ENCODE results near the gene LCMT2. TPM values are rescaled to one million over a fixed set of nuclear protein-coding genes. Genes with fewer than 3 reads are reported as not detected.

The LCMT2 gene
- total and polyA plus RNA-seq, 10 of the 15 experiments (the other 5 are each of a cell fraction or from before 2014, with no cell fraction given) = 2.1 to 17.2 (median 14.9) TPM

DNA sequence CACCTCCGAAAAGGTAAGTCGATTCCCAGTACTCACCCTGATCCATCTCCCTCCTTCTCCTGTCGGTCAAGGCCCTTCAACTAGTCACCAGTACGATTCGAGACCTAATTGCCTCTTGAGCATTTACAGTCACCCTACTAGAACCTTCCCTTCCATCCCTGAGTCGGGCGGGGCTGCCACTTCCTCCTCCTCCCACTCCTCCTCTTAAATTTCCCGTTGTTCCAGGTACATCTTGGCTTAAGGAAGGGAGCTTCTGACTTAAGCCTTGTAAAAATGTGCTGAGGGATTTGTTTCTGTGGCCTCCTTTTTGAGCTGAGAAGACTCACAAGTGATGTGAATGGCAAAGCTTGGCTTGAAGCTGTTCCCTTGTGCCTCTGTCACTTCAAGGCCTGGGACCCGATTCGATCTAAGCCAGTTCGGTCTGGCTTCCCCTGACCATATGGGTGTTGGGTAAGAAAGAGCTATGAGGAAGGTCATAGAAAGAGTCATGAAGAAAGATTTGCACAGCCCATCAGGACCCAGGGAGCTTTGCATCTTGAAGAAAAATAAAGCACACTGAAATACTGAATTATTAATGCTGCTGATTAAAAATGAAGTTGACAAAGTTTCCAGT lies 28.1 kb downstream of the LCMT2 start, which contains the start of gene TGM7:
Gene TGM7 (minus strand): TSS at position 51 of the 613 bp plus-strand sequence.
- no peak within 1 kb of the TSS for H2AFZ ChIP-seq (ENCODE audit: control insufficient read depth, low read depth, low read length)
- no peak within 1 kb of the TSS for H3K4me2 ChIP-seq (ENCODE audit: control insufficient read depth, insufficient read depth)
- WGBS (ENCODE audit: insufficient coverage, insufficient replicate concordance, low lambda C conversion rate, missing lambda C conversion rate) = 37% methylated on average over 11 of the region's 11 CpGs
- H3K79me2 ChIP-seq (ENCODE audit: control insufficient read depth, insufficient read depth, low read length) = no peaks in the 10 kb centered on the region
- no peaks in the 10 kb centered on the region for H3K4me1 ChIP-seq (ENCODE audit: control insufficient read depth, insufficient read depth, low read length)
- H3K9me3 ChIP-seq (replicated peaks; ENCODE audit: control insufficient read depth, insufficient read depth, low read length) = no peaks in the 10 kb centered on the region
- no TSS peak for BruUV-seq (replicated peaks)
- H3K9ac ChIP-seq (ENCODE audit: control insufficient read depth, insufficient read depth, low read length) = no peak within 1 kb of the TSS
- TF ChIP-seq NR2C1 (IDR thresholded peaks at IDR 0.05) = no peak
- TF ChIP-seq NKRF (conservative IDR thresholded peaks at IDR 0.05) = no peak
- no peaks in the 10 kb centered on the region; a peak in 2 of 4 replicates for H3K27me3 ChIP-seq (replicated peaks in 1 of 2; ENCODE audit: control insufficient read depth in 2 of 2, insufficient read depth in 2 of 2, low read length in 1 of 2)
- H3K27ac ChIP-seq (ENCODE audit: control insufficient read depth, insufficient read depth) = no peak within 1 kb of the TSS
- ChIA-PET CTCF (interaction anchor here (1.1 to 1.4 kb wide), 2 partner anchors 17 to 77 kb away, joined by 5 to 7 read pairs; no protein-coding TSS in a partner anchor), POLR2A (no interaction called here), RAD21 (ENCODE audit: unreplicated experiment) (no interaction called here), SMC1A (ENCODE audit: uncharacterized antibody, unreplicated experiment) (no interaction called here)
- intact Hi-C loops (cut with micrococcal nuclease; ENCODE audit: unreplicated experiment) = no loop called here
- no peaks in the 10 kb centered on the region for H4K20me1 ChIP-seq (ENCODE audit: control insufficient read depth, insufficient read depth)
- no peak for FAIRE-seq
- no peak for ATAC-seq
- in situ Hi-C loops (cut with MboI) = no loop called here
- H3K36me3 ChIP-seq (ENCODE audit: control insufficient read depth in 2 of 2, insufficient read depth in 2 of 2, low read length in 1 of 2) = no peaks in the 10 kb centered on the region
- DNase-seq (ENCODE audit: low read depth, low spot score) = no peak
- H3K4me3 ChIP-seq = no peak within 1 kb of the TSS

DNA sequence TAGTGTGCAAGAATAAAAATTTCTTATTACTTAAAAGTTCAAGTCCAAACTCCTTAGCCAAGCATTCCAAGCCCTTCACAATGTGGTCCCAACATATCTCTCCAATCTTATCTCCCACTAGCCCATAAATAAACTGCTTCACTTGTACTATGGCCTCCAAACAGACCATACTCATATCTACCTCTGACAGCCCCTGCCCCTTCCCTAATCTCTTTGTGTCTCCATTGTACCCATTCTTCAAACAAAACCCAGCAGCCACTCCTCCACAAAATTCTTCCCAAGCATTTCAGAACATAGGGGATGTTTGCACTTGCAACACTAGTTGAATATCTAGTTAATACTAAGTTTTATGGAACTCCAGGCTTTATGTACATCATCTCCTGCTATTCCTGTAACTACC lies 30.5 kb downstream of the LCMT2 start:
- Histone ChIP-seq H3K9me3 (replicated peaks; ENCODE audit: control insufficient read depth, insufficient read depth, low read length) (no peaks in the 10 kb centered on the region), H3K27ac (ENCODE audit: control insufficient read depth, insufficient read depth) (no peak overlapping the region), H4K20me1 (ENCODE audit: control insufficient read depth, insufficient read depth) (no peaks in the 10 kb centered on the region), H3K36me3 (ENCODE audit: control insufficient read depth in 2 of 2, insufficient read depth in 2 of 2, low read length in 1 of 2) (no peaks in the 10 kb centered on the region), H3K9ac (ENCODE audit: control insufficient read depth, insufficient read depth, low read length) (no peak overlapping the region), H3K4me3 (no peak overlapping the region), H3K79me2 (ENCODE audit: control insufficient read depth, insufficient read depth, low read length) (no peaks in the 10 kb centered on the region), H3K4me2 (ENCODE audit: control insufficient read depth, insufficient read depth) (no peak overlapping the region), H3K27me3 (replicated peaks in 1 of 2; ENCODE audit: control insufficient read depth in 2 of 2, insufficient read depth in 2 of 2, low read length in 1 of 2) (no peaks in the 10 kb centered on the region; a peak in 2 of 4 replicates), H3K4me1 (ENCODE audit: control insufficient read depth, insufficient read depth, low read length) (no peaks in the 10 kb centered on the region), H2AFZ (ENCODE audit: control insufficient read depth, low read depth, low read length) (no peak overlapping the region)
- intact Hi-C loops (cut with micrococcal nuclease; ENCODE audit: unreplicated experiment) (no loop called here), in situ Hi-C loops (cut with MboI) (no loop called here)
- POLR2A ChIA-PET = no interaction called here
- no TSS peak for BruUV-seq (replicated peaks)
- CTCF ChIA-PET = no interaction called here
- RAD21 ChIA-PET (ENCODE audit: unreplicated experiment) = no interaction called here
- SMC1A ChIA-PET (ENCODE audit: uncharacterized antibody, unreplicated experiment) = no interaction called here
- ATAC-seq (no peak), DNase-seq (ENCODE audit: low read depth, low spot score) (no peak), FAIRE-seq (no peak)
- no peak for TF ChIP-seq MXI1 (IDR thresholded peaks at IDR 0.05; ENCODE audit: low read depth, low read length)
- TF ChIP-seq IKZF1 (conservative IDR thresholded peaks at IDR 0.05) = no peak
- TF ChIP-seq, protein P1, sequence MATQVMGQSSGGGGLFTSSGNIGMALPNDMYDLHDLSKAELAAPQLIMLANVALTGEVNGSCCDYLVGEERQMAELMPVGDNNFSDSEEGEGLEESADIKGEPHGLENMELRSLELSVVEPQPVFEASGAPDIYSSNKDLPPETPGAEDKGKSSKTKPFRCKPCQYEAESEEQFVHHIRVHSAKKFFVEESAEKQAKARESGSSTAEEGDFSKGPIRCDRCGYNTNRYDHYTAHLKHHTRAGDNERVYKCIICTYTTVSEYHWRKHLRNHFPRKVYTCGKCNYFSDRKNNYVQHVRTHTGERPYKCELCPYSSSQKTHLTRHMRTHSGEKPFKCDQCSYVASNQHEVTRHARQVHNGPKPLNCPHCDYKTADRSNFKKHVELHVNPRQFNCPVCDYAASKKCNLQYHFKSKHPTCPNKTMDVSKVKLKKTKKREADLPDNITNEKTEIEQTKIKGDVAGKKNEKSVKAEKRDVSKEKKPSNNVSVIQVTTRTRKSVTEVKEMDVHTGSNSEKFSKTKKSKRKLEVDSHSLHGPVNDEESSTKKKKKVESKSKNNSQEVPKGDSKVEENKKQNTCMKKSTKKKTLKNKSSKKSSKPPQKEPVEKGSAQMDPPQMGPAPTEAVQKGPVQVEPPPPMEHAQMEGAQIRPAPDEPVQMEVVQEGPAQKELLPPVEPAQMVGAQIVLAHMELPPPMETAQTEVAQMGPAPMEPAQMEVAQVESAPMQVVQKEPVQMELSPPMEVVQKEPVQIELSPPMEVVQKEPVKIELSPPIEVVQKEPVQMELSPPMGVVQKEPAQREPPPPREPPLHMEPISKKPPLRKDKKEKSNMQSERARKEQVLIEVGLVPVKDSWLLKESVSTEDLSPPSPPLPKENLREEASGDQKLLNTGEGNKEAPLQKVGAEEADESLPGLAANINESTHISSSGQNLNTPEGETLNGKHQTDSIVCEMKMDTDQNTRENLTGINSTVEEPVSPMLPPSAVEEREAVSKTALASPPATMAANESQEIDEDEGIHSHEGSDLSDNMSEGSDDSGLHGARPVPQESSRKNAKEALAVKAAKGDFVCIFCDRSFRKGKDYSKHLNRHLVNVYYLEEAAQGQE (IDR thresholded peaks at IDR 0.05; ENCODE audit: low read depth, low read length) = no peak
- TF ChIP-seq, protein P2, sequence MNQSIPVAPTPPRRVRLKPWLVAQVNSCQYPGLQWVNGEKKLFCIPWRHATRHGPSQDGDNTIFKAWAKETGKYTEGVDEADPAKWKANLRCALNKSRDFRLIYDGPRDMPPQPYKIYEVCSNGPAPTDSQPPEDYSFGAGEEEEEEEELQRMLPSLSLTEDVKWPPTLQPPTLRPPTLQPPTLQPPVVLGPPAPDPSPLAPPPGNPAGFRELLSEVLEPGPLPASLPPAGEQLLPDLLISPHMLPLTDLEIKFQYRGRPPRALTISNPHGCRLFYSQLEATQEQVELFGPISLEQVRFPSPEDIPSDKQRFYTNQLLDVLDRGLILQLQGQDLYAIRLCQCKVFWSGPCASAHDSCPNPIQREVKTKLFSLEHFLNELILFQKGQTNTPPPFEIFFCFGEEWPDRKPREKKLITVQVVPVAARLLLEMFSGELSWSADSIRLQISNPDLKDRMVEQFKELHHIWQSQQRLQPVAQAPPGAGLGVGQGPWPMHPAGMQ (IDR thresholded peaks at IDR 0.05; ENCODE audit: borderline replicate concordance) = no peak
- TF ChIP-seq HDAC6 (IDR thresholded peaks at IDR 0.05; ENCODE audit: unreplicated experiment) = no peak
- TF ChIP-seq HCFC1 (IDR thresholded peaks at IDR 0.05; ENCODE audit: low read length) = no peak
- TF ChIP-seq NR2F1 (conservative IDR thresholded peaks at IDR 0.05) = no peak
- TF ChIP-seq TCF12 (IDR thresholded peaks at IDR 0.05; ENCODE audit: low read depth, low read length) = no peak
- no peak for TF ChIP-seq DPF2 (IDR thresholded peaks at IDR 0.05)
- no peak for TF ChIP-seq SMAD1 (IDR thresholded peaks at IDR 0.05; ENCODE audit: low read depth, partially characterized antibody)

All from GM12878 (cell line).